IPS DF 4.7 (cell line): ENCODE results near the gene ARL2BP.

ENCODE experiments used
- DNase-seq: peaks from one replicate; pipeline ENCODE4 v3.0.0-alpha.2; 2013; ENCODE audit warnings: low spot score; ENCODE audit errors: extremely low read depth

The ARL2BP gene

GRCh38 chr16:57235128-57236021 lies 9.7 kb upstream of the ARL2BP start:
- DNase-seq = no peak

DNA sequence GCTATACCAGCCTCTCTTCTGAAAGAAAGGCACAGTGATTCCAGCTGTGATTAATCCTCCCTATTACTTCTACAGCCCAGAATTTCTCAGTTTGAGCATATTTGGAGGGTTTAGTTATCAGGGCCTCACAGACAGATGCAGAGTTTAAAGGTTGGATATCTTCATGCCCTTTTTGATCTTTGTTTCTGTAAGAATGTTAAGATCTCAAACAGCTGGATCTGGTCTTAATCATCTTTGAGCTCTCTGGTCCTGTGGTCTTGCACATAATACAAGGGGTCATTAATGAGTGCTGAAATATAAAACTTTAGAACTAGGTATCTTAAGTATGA lies 9.1 kb upstream of the ARL2BP start:
- no peak for DNase-seq

DNA sequence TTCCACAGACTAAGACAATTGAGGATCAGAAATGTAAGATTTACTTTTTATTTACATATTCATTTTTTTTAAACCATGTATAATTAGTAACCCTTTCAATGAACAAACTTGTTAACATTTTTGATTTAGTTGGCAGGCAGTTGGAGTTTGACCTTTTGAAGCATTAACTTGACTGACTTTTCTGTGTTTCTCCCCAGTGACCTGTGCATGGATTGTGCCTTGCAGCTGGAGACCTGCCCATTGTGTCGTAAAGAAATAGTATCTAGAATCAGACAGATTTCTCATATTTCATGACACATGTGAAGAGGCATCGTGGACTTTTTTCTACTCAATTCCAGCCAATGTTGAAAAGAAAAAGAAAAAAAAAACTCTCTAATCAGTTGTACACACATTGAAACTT lies 6.4 kb upstream of the ARL2BP start:
- no peak for DNase-seq

DNA sequence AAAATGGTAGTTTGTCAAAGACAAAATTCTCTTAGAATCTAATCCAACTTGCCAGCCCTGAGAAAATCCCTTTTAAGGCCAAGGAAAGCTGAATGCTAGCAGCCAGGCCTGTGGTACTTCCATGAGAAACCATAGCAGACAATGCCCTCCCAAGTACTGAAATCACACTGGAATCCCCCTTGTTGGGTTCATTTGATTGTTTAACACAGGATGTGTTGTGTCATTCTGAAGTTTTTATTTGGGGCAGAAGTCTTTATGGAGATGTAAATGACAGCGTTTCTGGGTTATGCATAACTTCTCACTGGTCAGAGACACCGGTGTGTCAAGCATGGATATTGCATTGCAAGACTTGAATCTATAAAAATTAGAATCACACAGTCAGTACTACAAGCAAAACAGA lies 6.0 kb upstream of the ARL2BP start:
- no peak for DNase-seq

DNA sequence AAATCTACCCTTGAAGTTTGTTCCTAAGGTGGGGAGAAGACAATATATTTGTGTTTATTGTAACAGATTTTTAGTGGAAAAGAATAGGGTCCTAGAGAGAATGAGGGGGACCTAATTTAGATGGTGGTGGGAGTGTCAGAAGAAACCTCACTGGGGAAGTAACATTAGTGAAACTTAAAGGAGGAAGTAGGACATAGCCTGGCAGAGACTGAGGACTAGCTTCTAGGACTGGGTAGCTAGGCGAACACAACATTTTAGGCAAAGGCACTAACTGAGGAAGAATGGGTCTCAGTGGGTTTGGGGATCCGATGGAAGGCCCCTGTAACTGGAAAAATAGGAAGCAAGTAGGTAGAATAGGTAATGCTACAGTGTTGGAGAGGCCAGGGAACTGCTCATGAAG lies 4.2 kb upstream of the ARL2BP start:
- DNase-seq = no peak

- no peak for DNase-seq
Measured at GRCh38 chr16:57242650-57243049, 2.4 kb upstream of the ARL2BP start.

DNA sequence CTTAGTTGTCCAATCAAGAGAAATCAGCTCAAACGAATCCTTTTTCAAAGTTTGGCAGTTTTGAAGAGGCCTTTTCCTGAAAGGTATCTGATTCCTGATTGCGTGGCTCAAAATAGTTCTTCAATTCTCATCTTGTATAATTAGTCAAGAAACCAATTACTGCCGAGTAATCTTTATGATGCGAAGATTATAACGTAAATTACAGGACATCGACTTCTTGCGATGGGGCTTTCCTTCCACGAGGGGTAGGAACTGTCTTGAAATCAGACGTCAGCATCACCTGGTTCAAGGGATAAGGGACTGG lies 644 bp upstream of the ARL2BP start:
- no peak for DNase-seq

- no peak for DNase-seq
Measured at GRCh38 chr16:57245472-57246113, 534 bp downstream of the ARL2BP start.

DNA sequence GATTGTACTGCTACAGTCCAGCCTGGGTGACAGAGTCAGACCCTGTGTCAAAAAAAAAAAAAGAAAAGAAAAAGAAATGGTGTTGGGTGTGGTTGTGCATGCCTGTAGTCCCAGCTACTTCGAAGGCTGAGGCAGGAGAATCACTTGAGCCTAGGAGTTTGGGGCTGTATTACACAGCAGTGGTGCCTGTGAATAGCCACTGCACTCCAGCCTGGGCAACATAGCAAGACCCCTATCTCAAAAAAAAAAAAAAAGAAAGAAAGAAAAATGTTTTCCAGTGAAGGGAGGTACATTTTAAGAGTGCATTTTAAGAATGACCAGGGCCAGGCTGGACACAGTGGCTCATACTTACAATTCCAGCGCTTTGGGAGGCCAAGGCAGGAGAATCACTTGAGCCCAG lies 6.3 kb downstream of the ARL2BP start:
- no peak for DNase-seq

DNA sequence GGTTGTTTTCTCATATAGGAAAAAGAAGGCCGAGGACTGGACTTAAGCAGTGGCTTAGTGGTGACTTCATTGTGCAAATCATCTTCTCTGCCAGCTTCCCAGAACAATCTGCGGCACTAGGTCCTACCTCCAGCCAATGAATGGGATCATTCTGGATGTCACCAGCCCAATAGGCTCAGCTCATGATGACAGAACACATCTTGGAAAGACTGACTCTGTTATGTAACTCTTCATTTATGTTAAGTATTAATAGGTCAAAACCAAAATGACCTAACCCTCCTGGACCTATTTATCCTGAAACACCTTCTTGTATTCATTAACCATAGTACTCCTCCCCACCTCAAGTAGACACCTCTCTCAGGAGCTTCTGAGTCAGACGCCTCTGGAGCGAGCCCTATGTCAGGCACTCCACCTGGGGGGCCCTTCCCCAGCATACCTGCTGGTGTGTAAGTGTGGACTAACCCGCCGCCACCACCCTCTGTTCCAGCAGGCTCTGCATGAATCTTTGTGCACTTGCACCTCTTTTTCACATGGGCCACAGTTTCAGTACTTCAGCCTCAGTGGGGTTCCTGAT lies 7.2 kb downstream of the ARL2BP start:
- DNase-seq = no peak

DNA sequence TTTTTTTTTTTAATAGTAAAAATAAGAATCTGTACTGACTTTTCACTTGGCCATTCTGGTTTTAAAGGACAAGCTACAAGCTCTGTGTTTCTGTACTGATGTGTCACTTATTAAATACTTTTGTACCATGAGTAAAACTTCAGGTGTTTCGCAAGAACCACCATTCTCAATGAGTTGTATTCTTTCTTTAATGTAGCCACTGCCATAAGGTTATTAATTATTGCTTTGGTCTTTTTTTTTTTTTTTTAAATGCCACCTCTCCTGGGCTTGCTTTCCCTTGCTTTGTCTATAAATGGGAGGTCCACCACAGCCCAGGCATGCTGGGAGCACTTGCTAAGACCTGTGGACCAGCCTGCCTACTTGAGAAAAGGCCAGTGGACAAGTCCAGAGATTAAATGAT lies 8.4 kb downstream of the ARL2BP start:
- DNase-seq = no peak

GRCh38 chr16:57255686-57256415 lies 10.8 kb downstream of the ARL2BP start:
- no peak for DNase-seq

- no peak for DNase-seq
Measured at GRCh38 chr16:57256601-57257395, 11.7 kb downstream of the ARL2BP start.

- DNase-seq = no peak
Measured at GRCh38 chr16:57257455-57258070, 12.5 kb downstream of the ARL2BP start.

DNA sequence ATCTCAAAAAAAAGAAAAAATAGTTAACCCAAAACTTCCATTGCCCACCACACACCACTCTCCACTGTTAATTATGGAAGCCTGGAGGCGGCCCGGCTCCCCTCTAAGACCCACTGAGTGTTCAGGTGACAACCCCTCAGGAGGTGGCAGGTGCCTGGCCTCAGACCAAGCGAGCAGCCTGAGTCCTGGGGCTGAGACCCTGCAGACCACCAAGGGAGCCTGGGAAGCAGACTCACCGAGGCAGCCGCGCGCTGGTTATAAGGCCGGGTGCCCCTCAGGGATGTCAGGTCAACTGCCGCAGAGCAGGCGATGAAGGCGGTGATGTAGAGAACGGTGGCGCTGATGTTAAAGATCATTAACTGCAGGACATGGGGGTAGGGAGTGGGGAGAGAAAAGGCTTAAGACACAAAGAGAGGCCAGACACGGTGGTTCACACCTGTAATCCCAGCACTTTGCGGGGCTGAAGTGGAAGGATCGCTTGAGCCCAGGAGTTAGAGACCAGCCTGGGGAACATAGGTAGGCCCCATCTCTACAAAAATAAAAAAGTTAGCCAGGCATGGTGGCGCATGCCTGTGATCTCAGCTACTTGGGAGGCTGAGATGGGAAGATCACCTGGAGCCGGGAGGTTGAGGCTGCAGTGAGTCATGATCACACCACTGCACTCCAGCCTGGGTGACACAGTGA lies 13.3 kb downstream of the ARL2BP start:
- no peak for DNase-seq

- no peak for DNase-seq
Measured at GRCh38 chr16:57258910-57259475, 13.9 kb downstream of the ARL2BP start.

- DNase-seq = peak; percentile 56
Measured at GRCh38 chr16:57260294-57260929, 15.4 kb downstream of the ARL2BP start.

DNA sequence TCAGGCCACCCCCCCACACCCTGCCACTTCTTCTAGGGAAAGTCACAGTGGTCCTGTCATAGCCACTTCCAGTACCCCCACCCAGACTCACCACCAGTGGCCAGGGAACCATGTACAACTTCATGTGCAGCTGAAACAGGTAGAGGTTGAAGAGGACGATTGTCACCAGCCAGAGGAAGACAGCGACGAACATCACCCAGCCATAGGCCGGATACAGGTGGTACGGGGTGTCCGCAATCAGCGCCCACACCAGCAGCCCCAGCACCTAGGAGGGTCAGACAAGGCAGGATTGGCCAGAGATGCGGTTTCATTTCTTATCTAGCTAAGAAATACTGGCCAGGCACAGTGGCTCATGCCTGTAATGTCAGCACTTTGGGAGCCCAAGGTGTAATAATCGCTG lies 16.7 kb downstream of the ARL2BP start:
- DNase-seq = no peak

DNA sequence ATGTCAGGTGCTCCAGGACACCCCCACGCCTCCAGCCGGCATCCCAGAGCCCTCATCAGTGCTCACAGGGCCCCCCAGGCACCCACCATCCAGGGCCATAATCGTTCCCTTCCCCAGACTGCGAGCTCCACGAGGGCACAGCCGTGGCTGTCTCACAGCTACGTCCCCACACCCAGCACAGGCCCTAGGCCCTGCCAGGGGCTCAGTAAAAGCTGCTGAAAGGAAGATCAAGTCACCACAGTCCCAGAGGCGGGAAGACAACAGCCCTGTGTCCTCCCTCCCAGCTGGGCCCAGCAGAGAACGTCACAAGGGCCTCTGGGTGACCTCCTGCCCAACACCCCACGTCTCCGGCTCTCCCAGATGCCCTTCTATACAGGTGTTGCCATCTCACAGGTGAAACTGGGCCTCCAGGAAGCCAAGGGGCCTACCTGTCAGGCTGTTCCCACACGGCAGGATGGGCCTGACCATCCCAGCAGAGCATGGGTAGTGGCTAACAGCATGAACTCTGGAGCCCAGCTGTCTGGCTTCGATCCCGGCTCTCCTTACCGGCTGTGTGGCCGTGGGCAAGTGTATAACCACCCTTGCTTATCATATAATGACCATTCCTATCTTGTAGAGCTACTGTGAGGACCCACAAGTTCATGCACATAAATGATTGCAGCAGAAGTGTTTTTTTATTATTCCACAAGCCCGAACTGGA lies 17.9 kb downstream of the ARL2BP start:
- no peak for DNase-seq
